Muscle layer of colon (tissue), 2 donors: Measurements from ENCODE around the gene PNMA3.
"Not testable (repeated sequence)": the region's sequence is repeated elsewhere in the genome, so short reads cannot be mapped to it uniquely, and the experiment has no call there.

ENCODE experiments used
- H3K27ac ChIP-seq: one replicate; pipeline ENCODE4 v1.7.0; 2013; ENCODE audit warnings: low read depth, mild to moderate bottlenecking, low read length, moderate library complexity
- H3K27me3 ChIP-seq, 2 donors: one replicate each; pipeline ENCODE4 v1.7.0; 2013; ENCODE audit warnings: low read length in 2 of 2, mild to moderate bottlenecking in 2 of 2; ENCODE audit not compliant: insufficient read depth in 2 of 2, control insufficient read depth in 1 of 2
- H3K36me3 ChIP-seq: one replicate; pipeline ENCODE4 v1.7.0; 2013; ENCODE audit warnings: mild to moderate bottlenecking, low read length; ENCODE audit not compliant: insufficient read depth
- H3K4me1 ChIP-seq: one replicate; pipeline ENCODE4 v1.7.0; 2013; ENCODE audit warnings: mild to moderate bottlenecking, low read length; ENCODE audit not compliant: insufficient read depth
- H3K4me3 ChIP-seq, 2 donors: one replicate each; pipeline ENCODE4 v1.7.0; 2013; ENCODE audit warnings: low read length in 2 of 2, low read depth in 1 of 2, mild to moderate bottlenecking in 1 of 2, moderate library complexity in 1 of 2
- H3K9ac ChIP-seq: one replicate; pipeline ENCODE4 v1.7.0; 2013; ENCODE audit warnings: low read length
- H3K9me3 ChIP-seq: one replicate; pipeline ENCODE4 v1.7.0; 2013; ENCODE audit warnings: mild to moderate bottlenecking, low read length
- donor health status: abdominal sarcoma.
- donor health status: Adenocarcinoma of cecum.

Gene PNMA3, protein sequence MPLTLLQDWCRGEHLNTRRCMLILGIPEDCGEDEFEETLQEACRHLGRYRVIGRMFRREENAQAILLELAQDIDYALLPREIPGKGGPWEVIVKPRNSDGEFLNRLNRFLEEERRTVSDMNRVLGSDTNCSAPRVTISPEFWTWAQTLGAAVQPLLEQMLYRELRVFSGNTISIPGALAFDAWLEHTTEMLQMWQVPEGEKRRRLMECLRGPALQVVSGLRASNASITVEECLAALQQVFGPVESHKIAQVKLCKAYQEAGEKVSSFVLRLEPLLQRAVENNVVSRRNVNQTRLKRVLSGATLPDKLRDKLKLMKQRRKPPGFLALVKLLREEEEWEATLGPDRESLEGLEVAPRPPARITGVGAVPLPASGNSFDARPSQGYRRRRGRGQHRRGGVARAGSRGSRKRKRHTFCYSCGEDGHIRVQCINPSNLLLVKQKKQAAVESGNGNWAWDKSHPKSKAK

DNA sequence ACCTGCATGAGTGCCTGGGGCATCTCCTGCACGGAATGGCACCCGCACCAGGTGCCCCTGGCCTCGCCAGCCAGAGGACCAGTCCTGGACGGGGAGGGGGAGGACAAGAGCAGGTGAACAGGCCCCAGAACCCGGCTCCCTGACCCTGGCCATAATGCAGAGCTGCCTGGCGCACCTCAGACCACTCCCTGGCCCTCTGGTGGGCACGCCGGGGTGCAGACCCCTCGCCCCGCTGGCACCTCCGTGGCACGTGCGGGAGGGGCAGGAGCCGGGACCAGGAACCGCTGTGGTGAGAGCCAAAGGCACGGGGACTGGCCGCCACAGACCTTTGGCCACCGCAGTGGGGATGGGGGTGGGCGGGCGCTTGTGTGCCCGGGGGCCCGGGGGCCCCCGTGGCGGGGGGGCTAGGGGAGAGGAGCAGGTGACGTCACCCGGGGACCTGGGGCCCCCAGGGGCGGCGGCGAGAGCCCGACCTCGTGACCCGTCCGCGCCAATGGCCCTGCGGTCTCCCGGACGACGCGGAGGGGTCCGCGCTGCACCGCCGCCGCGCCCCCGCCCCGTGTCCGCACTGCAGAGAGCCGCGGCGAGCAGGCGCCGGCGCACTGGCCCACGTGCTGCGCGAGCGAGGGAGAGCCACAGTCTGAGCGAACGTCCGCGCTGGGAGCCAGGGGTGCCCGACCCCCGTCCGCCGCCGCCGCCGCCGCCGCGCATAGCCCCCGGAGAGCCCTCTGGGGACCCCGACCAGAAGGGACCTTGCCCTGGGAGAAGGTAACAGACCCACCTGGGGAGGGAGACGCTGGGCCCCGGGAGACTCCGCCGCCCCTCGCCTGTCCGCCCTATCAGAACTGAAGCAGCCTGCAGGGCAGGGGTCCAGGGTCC is at the start of gene PNMA3:
TSS of gene PNMA3 (plus strand) at position 600 of the 879 bp plus-strand sequence. CDS start 586 bp downstream, outside the sequence.
- Histone ChIP-seq H3K4me3 (peak within 1 kb of the TSS in 1 of 2 donors; percentile 27), H3K27me3 (peaks cover 0 to 29% of the 10 kb centered on the region in 2 donors), H3K9me3 (no peaks in the 10 kb centered on the region), H3K27ac (no peak within 1 kb of the TSS), H3K4me1 (no peaks in the 10 kb centered on the region), H3K36me3 (no peaks in the 10 kb centered on the region), H3K9ac (no peak within 1 kb of the TSS)

DNA sequence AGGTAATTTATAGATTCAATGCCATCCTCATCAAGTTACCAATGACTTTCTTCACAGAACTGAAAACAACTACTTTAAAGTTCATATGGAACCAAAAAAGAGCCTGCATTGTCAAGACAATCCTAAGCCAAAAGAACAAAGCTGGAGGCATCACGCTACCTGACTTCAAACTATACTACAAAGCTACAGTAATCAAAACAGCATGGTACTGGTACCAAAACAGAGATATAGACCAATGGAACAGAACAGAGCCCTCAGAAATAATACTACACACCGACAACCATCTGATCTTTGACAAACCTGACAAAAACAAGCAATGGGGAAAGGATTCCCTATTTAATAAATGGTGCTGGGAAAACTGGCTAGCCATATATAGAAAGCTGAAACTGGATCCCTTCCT is 39.1 kb upstream of the PNMA3 start:
- H3K36me3 ChIP-seq, H3K9me3 ChIP-seq, H3K4me3 ChIP-seq, H3K27ac ChIP-seq, H3K27me3 ChIP-seq, H3K4me1 ChIP-seq, H3K9ac ChIP-seq: not testable (repeated sequence)

DNA sequence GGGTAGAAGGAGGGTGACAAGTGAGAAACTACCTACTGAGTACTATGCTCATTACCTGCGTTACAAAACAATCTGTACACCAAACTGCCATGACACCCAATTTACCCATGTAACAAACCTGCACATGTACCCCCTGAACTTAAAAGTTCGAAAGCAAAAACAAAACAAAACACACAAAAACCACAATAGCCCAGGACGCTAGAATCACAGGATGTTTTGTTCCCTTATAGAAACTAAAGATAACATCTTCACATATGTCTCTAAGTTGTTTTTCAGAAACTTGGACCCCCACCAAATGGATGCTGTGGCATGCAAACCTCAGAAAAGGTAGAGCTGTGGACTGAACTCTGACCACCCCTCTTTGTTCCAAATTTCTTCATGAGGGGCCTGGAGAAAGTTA is 37.1 kb upstream of the PNMA3 start:
- Histone ChIP-seq H3K9ac (no peak overlapping the region), H3K27me3 (peaks cover 4% of the 10 kb centered on the region in 2 donors)

DNA sequence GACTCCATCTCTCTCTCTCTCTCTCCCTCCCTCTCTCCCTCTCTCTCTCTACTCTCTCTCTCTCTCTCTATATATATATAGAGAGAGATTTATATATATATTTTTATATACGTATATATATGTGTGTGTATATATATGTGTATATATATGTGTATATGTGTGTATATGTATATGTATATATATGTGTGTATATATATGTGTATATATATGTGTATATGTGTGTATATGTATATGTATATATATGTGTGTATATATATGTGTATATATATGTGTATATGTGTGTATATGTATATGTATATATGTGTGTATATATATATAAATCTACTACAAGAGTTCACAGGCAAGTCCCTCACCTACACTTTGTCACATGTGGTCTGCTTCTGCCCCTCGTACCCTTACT is 29.8 kb upstream of the PNMA3 start:
- peaks cover 4 to 14% of the 10 kb centered on the region in 2 donors for H3K27me3 ChIP-seq

More for the DNA sequence above, 37.1 kb upstream of the PNMA3 start:
- Histone ChIP-seq H3K36me3 (no peaks in the 10 kb centered on the region), H3K4me3 (no peak overlapping the region), H3K9me3 (no peaks in the 10 kb centered on the region), H3K27ac (no peak overlapping the region), H3K4me1 (no peaks in the 10 kb centered on the region)

DNA sequence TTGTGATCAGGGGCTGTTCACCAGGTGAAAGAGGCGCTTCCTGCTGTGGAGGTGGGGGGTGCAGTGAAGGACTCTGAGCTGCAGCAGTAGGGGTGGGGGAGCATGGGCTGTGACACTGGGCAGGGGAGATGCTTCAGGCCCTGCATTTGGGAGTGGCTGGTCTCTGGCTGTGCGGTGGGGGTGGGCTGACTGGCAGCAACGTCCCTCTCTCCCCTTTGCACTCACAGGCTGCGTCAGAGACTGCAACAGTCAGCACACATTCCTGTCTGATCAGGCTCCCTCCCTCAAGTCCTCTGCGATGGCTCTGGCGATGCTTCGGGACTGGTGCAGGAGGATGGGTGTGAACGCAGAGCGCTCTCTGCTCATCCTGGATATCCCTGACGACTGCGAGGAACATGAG is 27.8 kb upstream of the PNMA3 start:
- H3K27me3 ChIP-seq = peaks cover 4 to 18% of the 10 kb centered on the region in 2 donors
- not testable (repeated sequence) for H3K36me3 ChIP-seq, H3K9me3 ChIP-seq, H3K4me3 ChIP-seq, H3K27ac ChIP-seq, H3K9ac ChIP-seq, H3K4me1 ChIP-seq

More for the DNA sequence above, 29.8 kb upstream of the PNMA3 start:
- not testable (repeated sequence) for H3K27ac ChIP-seq, H3K4me1 ChIP-seq, H3K4me3 ChIP-seq, H3K9me3 ChIP-seq, H3K9ac ChIP-seq, H3K36me3 ChIP-seq

DNA sequence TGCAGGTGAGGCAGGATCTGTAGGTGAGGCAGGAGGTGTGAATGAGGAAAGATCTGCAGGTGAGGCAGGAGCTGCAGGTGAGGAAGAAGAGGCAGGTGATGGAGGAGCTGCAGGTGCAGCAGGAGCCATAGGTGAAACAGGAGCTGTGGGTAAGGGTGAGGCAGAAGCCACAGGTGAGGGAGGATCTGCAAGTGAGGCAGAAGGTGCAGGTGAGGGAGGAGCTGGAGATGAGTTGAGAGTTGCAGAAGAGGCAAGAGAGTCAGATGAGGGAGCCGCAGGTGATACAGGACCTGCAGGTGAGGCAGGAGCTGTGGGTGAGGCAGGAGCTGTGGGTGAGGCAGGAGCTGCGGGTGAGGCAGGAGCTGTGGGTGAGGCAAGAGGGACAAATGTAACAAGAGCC is 27.1 kb upstream of the PNMA3 start:
- Histone ChIP-seq H3K4me3 (no peak overlapping the region), H3K27me3 (peaks cover under 1 to 18% of the 10 kb centered on the region in 2 donors), H3K9me3 (no peaks in the 10 kb centered on the region), H3K4me1 (no peaks in the 10 kb centered on the region), H3K9ac (no peak overlapping the region), H3K36me3 (no peaks in the 10 kb centered on the region), H3K27ac (no peak overlapping the region)

DNA sequence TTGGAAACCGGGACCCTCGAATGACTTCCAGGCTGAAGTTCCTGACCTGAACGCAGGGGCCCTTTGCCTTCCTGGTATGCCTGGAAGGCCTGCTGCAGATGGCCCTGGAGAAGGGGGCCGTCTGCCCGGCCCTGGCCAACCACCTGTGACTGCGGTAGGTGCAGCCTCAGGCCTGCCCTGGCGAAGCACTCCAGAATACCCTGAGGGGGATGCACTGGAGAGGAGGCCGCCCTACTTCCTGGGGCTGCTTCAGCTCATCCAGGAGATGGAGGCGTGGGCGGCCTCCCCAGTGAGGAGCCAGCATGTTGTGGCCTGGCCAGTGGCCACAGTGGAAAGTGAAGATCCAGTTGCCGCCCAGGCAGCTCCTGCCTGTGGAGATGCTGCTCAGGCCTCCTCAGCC is 26.4 kb upstream of the PNMA3 start:
- Histone ChIP-seq H3K4me1 (no peaks in the 10 kb centered on the region), H3K9ac (no peak overlapping the region), H3K36me3 (no peaks in the 10 kb centered on the region), H3K27me3 (peaks cover 0 to 18% of the 10 kb centered on the region in 2 donors), H3K27ac (no peak overlapping the region), H3K4me3 (no peak overlapping the region), H3K9me3 (no peaks in the 10 kb centered on the region)

DNA sequence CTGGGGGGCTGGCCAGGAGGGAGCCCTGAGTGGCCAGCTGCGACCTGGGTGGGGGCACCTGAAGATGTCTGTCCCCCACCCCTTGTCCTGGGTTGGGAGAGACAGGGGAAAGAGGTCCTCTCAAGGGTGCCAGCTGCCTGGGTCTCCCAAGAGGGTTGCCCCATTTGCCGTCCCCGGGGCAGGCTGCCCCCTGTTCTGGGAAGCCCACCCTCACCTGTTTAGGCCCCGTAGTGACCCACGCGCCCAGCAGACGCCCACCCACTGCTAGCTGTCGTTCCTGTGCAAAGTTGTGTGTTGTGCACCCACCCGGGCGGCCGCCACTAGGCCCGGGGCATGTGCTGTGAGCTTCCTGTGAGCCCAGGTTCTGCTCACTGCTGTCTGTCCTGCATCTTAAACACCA is 25.5 kb upstream of the PNMA3 start:
- peaks cover 0 to 18% of the 10 kb centered on the region in 2 donors for H3K27me3 ChIP-seq
- no peak overlapping the region for H3K4me3 ChIP-seq
- no peak overlapping the region for H3K27ac ChIP-seq
- no peak overlapping the region for H3K9ac ChIP-seq
- H3K4me1 ChIP-seq = no peaks in the 10 kb centered on the region
- H3K36me3 ChIP-seq = no peaks in the 10 kb centered on the region
- no peaks in the 10 kb centered on the region for H3K9me3 ChIP-seq

DNA sequence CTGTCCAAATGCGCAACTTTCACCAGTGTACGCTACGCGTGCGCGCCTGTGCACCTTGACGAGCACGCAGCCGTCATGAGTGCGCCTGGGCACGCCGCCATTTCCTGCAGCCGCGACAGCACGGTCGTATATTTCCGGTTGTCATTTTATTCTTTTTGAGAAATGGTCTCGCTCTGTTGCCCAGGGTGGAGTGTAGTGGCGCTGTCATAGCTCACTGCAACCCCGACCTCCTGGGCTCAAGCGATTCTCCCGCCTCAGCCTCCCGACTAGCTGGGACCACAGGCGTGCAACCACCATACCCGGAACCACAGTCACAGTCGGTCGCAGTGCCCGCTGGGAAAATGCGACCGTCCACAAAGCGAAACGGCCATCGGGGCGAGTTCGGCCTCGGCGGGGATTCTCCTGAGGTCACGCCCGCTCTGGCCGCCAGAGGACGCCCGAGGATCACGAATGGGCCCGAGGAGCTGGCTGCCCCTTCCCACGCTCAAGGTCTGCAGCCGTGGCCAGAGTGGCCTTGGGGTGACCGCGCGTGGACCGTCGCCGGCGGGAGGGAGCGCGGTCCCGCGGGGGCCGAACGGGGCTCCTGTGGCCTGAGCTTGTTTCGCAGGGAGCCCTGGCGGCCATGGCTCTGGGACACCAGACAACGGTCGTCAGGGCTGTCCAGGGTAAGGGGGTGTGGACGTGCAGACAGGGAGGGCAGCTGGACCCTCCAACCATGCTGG is 23.7 kb upstream of the PNMA3 start:
- no peak overlapping the region for H3K27ac ChIP-seq
- no peak overlapping the region for H3K9ac ChIP-seq

DNA sequence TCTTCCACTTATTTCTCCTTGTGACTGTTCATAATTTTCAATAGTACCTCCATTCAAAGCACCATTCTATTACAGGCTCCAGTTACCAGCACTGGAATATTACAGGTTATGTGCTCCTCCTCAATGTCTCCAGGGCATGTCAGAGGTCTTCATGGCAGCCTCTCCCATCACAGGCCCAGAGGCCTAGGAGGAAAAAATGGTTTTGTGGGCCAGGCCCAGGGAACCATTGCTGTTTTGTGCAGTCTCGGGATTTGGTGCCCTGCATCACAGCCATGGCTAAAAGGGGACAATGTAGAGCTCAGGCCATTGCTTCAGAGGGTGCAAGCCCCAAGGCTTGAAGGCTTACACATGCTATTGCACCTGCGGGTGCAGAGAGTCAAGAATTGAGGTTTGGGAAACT is 7.2 kb upstream of the PNMA3 start:
- no peaks in the 10 kb centered on the region for H3K4me1 ChIP-seq
- no peaks in the 10 kb centered on the region for H3K36me3 ChIP-seq
- H3K4me3 ChIP-seq = no peak overlapping the region
- no peaks in the 10 kb centered on the region for H3K27me3 ChIP-seq
- H3K9me3 ChIP-seq = no peaks in the 10 kb centered on the region
- H3K9ac ChIP-seq = no peak overlapping the region
- H3K27ac ChIP-seq = no peak overlapping the region

More for the DNA sequence above, 23.7 kb upstream of the PNMA3 start:
- no peaks in the 10 kb centered on the region for H3K4me1 ChIP-seq
- H3K27me3 ChIP-seq = peaks cover 0 to 18% of the 10 kb centered on the region in 2 donors
- peak overlapping the region; percentile 31 to 52 for H3K4me3 ChIP-seq
- H3K36me3 ChIP-seq = no peaks in the 10 kb centered on the region
- H3K9me3 ChIP-seq = no peaks in the 10 kb centered on the region

DNA sequence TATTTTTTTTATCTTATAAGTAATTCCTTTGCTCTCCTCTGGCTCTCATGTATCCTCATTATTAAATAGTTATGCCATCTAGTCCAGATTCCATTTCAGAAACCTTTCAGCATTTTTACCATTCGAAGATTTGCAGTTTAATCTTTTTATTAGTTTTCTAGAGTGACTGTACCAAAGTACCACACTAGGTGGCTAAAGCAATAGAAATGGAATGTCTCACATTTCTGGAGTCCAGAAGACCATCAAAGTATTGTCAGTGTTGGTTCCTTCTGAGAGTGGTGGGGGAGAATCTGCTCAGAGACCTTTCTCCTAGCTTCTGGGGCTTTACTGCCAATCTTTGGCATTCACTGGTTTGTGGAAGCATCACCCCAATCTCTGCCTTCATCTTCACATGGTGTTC is 3.7 kb upstream of the PNMA3 start:
- Histone ChIP-seq H3K4me3 (no peak overlapping the region), H3K9me3 (no peaks in the 10 kb centered on the region), H3K4me1 (no peaks in the 10 kb centered on the region), H3K9ac (no peak overlapping the region), H3K36me3 (no peaks in the 10 kb centered on the region), H3K27me3 (peaks cover 0 to 12% of the 10 kb centered on the region in 2 donors), H3K27ac (no peak overlapping the region)
